Forelimb muscle (tissue), 1 donor: ENCODE measurements around the gene ANGPTL4. TPM values are rescaled to one million over a fixed set of nuclear protein-coding genes. Genes with fewer than 3 reads are reported as not detected.
"Not testable (repeated sequence)": the region's sequence is repeated elsewhere in the genome, so short reads cannot be mapped to it uniquely, and the experiment has no call there.

Experiments used
- DNase-seq: peaks from one replicate; pipeline ENCODE4 v3.0.0-alpha.2; 2013; ENCODE audit warnings: low read depth
- polyA plus RNA-seq: library from polyadenylated mRNA; unstranded; fragments of 120-200 nt; gene quantifications from one replicate; pipeline ENCODE4 v1.2.1, GENCODE V29; 2013; ENCODE audit not compliant: insufficient read length

ANGPTL4 gene
- polyA plus RNA-seq, 1 donor: 1.5 TPM

DNA sequence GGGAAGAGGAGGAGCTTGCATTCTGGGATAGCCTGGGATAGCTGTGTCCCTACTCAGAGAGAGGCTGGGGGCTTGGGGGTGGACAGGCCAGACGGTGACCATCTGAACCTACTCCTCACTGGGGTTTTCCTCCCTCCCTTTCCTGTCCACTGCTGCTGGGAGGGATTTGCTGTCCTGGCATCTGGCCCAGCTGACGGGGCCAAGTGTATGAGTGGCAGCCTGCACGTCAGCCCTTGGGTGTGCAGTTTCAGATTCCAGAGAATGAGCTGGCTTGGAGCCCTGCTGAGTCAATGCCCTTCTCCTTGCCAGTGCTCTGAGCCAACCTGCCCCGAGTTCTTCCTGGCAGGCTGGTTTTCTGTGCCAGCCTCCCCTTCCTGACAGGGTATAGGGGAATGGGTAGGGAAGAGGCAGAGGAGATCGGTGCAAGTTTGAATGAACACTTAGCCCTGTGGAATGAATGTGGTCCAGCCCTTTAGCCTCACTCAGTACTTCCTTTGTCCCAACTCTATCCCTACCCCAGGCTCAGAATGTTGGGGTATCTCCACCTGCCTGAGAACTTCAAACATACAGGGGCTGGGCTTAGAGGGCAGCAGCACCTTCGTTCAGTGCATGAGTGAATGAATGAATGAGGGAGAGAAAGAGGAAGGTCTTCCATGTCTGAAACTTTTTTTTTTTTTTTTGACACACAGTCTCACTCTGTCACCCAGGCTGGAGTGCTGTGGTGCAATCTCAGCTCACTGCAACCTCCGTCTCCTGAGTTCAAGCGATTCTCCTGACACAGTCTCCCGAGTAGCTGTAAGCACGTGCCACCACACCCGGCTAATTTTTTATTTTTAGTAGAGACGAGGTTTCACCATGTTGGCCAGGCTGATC, 1.8 kb upstream of the ANGPTL4 start:
- DNase-seq: no peak

DNA sequence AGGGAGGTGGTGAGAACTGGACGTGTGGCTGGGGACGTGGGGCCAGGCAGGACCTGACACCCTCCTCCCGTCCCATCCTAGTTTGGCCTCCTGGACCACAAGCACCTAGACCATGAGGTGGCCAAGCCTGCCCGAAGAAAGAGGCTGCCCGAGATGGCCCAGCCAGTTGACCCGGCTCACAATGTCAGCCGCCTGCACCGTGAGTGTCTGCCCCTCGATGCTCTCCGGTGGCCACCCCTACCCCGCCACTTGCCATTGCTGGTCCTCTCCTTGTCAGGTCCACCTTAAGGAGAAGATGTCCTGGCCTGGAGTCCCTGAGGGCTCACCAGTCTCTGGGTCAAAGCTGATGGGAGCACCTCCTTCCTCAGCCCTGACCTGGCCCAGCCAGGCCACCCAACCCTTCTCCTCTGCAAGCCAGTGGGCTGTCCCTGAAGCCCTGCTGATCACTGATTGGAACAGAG, 2.2 kb downstream of the ANGPTL4 start:
- DNase-seq: no peak

DNA sequence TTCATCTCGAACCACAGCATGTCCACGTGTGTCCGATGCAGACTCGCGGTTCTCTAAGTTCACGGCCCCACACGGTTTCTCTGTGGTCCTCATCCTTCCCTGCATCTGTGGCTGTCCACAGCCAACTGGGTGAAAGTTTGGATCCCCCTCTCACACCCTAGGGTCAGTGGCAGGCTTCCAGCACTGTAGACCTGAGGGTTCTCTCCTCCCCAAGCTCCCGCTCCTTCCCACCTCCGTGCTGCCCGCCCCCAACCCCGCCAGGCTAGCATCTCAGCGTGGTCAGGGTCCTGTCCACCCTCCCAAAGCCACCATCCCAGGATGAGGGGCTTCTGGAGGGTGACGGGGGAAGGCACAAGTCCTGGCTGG, 3.0 kb downstream of the ANGPTL4 start:
- no peak for DNase-seq

DNA sequence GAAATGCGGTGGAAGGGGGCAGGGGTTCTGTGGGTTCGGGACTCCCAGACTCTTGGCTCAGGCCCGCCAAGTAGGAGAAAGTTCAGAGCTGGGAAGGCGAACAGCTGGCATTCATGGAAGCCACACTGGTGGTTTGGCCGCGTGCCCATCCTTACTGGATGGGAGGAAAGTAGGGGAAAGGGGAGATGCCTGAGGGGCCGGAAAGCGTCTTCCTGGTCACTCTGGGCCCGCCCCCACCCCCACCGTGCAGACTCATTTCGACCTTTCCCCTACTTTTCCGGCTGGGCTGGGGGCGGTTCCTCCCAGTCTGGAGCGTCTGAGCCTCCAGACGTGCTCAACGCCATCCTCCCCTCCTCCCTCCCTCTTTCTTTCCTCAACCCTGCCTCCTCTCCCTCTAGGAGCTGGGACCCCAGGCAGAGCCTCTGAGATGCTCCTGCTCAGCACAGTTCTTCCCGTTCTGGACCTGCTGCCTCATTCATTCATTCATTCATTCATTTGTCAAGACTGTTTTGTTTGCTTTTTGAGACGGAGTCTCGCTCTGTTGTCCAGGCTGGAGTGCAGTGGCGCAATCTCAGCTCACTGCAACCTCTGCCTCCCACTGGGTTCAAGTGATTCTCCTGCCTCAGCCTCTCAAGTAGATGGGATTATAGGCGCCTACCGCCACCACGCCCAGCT, 3.5 kb downstream of the ANGPTL4 start:
- no peak for DNase-seq

DNA sequence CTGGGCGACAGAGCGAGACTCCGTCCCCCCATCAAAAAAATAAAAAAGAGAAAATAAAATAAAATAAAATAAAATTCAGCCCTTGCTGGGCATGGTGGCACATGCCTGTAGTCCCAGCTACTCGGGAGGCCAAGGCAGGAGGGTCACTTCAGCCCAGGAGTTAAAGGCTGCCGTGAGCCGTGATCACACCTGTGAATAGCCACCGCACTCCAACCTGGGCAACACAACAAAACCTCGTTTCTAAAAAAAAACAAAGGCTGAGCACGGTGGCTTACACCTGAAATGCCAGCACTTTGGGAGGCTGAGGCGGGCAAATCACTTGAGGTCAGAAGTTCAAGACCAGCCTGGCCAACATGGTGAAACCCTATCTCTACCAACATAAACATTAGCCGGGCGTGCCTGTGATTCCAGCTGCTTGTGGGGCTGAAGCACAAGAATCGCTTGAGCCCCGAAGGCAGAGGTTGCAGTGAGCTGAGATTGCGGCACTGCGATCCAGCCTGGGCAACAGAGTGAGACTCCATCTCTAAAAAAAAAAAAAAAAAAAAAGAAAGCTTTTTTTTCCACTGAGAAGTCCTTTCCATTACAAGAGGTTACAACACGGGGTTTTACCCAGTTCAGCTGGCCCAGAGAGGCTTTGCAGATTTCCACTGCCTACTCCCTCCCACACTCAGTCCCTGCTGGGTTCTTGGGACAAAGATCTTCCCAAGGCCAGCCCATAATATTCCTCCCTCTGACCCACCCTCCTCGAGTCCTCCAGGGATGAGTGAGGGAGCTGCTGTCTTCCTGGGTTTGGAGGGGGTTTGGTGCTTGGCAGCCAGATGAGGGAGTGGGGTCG, 6.4 kb downstream of the ANGPTL4 start:
- no peak for DNase-seq

DNA sequence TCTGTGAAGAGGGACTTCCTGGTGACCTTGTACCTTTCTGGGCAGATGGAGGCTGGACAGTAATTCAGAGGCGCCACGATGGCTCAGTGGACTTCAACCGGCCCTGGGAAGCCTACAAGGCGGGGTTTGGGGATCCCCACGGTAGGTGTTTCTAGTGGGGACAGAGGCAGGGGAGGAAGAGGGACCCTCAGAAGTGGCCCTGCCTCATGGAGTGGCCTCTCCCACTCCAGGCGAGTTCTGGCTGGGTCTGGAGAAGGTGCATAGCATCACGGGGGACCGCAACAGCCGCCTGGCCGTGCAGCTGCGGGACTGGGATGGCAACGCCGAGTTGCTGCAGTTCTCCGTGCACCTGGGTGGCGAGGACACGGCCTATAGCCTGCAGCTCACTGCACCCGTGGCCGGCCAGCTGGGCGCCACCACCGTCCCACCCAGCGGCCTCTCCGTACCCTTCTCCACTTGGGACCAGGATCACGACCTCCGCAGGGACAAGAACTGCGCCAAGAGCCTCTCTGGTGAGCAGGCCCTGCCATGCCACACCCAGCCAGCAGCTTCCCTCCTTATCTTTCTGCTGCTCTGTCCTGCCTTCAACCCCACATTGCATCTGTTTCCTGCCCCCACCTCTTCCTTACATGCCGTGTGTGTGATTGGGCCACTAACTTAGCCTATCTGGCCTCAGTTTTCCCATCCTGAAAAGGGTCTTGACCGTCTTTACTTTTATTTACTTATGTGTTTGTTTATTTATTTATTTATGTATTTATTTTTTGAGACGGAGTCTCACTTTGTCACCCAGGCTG, 7.3 kb downstream of the ANGPTL4 start:
- no peak for DNase-seq

DNA sequence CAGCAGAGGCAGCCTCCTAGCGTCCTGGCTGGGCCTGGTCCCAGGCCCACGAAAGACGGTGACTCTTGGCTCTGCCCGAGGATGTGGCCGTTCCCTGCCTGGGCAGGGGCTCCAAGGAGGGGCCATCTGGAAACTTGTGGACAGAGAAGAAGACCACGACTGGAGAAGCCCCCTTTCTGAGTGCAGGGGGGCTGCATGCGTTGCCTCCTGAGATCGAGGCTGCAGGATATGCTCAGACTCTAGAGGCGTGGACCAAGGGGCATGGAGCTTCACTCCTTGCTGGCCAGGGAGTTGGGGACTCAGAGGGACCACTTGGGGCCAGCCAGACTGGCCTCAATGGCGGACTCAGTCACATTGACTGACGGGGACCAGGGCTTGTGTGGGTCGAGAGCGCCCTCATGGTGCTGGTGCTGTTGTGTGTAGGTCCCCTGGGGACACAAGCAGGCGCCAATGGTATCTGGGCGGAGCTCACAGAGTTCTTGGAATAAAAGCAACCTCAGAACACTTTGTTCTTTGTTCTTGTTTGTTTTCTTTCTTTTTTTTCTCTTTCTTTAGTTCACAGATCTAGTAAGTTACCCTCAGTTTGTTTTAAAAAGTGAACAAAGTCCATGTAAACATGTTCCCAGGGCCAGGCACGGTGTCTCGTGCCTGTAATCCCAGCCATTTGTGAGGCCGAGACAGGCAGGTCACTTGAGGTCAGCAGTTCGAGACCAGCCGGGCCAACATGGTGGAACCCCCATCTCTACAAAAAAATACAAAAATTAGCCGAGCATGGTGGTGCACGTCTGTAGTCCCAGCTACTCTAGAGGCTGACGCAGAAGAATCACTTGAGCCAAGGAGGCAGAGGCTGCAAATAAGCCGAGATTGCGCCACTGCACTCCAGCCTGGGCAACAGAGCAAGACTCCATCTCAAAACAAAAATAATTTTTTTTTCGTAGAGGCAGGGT, 10.2 kb downstream of the ANGPTL4 start:
- no peak for DNase-seq

DNA sequence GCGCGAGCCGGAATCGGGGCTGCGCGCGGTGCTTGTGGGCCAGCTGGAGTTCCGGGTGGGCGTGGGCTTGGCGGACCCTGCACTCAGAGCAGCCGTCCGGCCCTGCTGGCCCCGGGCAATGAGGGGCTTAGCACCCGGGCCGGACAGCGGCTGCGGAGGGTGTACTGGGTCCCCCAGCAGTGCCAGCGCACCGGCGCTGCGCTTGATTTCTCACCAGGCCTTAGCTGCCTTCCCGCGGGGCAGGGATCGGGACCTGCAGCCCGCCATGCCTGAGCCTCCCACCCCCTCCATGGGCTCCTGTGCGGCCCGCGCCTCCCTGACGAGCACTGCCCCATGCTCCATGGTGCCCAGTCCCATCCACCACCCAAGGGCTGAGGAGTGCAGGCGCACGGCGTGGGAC, 11.8 kb downstream of the ANGPTL4 start:
- not testable (repeated sequence) for DNase-seq

DNA sequence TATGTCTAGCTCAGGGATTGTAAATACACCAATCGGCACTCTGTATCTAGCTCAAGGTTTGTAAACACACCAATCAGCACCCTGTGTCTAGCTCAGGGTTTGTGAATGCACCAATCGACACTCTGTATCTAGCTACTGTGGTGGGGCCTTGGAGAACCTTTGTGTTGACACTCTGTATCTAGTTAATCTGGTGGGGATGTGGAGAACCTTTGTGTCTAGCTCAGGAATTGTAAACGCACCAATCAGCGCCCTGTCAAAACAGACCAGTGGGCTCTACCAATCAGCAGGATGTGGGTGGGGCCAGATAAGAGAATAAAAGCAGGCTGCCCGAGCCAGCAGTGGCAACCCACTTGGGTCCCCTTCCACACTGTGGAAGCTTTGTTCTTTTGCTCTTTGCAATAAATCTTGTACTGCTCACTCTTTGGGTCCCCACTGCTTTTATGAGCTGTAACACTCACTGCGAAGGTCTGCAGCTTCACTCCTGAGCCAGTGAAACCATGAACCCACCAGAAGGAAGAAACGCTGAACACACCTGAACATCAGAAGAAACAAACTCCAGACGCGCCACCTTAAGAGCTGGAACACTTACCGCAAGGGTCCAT, 12.5 kb downstream of the ANGPTL4 start:
- DNase-seq: not testable (repeated sequence)

DNA sequence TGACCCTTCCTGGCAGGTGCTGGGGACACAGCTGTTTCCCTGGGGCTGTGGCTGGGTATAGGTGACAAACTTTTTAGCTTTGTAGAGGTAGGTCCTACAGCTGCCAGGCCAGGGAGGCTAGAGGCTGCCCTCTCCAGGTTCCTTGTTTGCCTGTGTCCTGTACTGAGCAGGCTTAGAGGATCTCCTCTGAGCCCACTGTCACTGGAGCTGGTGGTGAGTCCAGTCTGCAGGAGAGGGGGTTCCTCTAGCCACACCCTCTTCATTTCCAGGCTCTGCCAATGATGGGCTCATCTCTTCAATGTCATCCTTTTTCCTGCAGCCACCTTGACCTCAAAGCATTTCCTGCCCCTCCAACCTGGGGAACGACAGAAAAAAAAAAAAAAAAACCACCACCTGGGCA, 13.6 kb downstream of the ANGPTL4 start:
- no peak for DNase-seq

DNA sequence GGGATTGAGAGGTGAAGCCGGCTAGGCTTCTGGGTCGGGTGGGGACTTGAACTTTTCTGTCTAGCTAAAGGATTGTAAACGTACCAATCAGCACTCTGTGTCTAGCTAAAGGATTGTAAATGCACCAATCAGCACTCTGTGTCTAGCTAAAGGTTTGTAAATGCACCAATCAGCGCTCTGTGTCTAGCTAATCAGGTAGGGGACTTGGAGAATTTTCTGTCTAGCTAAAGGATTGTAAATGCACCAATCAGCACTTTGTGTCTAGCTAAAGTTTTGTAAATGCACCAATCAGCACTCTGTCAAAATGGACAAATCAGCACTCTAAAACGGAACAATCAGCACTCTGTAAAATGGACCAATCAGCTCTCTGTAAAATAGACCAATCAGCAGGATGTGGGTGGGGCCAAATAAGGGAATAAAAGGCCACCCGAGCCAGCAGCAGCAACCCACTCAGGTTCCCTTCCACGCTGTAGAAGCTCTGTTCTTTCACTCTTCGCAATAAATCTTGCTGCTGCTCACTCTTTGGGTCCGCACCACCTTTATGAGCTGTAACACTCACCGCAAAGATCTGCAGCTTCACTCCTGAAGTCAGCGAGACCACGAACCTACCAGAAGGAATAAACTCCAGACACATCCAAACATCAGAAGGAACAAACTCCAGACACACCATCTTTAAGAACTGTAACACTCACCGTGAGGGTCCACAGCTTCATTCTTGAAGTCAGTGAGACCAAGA, 15.4 kb downstream of the ANGPTL4 start:
- not testable (repeated sequence) for DNase-seq

DNA sequence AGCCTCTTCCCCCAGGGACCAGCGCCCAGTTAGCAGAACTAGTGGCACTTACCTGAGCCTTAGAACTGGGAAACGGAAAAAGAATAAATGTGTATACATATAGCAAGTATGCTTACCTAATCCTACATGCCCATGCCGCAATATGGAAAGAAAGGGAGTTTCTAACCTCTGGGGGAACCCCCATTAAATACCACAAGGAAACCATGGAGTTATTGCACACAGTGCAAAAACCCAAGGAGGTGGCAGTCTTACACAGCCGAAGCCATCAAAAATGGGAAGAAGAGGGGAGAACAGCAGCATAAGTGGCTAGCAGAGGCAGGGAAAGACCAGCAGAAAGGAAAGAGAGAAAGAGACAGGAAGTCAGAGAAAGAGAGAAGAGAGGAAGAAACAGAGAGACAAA, 20.6 kb downstream of the ANGPTL4 start:
- DNase-seq: not testable (repeated sequence)

DNA sequence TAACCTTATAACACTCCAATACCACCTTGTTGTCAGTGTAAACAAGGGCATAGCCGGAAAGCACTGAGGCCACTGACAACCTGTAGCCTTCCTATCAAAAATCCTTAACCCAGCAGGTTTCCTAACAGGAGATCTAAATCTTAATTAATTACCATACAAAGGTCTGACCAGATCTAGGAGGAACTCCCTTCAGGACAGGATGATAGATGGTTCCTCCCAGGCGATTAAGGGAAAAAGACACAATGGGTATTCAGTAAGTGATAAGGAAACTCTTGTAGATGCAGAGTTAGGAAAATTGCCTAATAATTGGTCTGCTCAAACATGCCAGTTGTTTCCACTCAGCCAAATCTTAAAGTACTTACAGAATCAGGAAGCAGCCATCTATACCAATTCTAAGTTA, 21.1 kb downstream of the ANGPTL4 start:
- DNase-seq: not testable (repeated sequence)

DNA sequence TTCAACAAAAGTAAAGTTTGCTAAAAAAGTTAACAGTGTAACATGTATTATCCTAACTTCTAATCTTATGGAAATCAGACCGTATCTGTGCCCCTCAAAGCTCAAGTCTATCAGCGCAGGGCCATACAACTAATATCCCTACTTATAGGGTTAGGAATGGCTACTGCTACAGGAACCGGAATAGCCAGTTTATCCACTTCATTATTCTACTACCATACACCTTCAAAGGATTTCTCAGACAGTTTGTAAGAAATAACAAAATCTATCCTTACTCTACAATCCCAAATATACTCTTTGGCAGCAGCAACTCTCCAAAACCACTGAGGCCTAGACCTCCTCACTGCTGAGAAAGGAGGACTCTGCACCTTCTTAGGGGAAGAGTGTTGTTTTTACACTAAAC, 21.6 kb downstream of the ANGPTL4 start:
- not testable (repeated sequence) for DNase-seq

DNA sequence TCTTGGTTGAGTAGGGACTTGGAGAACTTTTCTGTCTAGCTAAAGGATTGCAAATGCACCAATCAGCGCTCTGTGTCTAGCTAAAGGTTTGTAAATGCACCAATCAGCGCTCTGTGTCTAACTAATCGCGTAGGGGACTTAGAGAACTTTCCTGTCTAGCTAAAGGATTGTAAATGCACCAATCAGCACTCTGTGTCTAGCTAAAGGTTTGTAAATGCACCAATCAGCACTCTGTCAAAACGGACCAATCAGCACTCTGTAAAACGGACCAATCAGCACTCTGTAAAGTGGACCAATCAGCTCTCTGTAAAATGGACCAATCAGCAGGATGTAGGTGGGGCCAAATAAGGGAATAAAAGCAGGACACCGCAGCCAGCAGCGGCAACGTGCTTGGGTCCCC, 22.5 kb downstream of the ANGPTL4 start:
- DNase-seq: not testable (repeated sequence)

DNA sequence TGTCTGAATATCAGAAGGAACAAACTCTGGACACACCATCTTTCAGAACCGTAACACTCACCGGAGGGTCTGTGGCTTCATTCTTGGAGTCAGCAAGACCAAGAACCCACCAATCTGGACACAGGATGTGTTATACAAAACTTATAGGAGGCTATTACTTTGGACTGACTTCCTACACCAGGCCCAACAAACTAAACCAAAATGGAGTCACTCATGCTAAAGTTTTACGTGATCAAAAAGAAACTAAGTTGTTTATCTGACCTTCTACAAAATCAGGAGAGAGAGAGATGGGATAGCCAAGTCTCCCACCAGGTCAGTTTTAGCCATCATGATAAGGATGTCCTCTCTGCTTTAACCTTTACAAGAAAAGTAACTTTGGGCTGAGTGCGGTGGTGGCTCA, 23.0 kb downstream of the ANGPTL4 start:
- DNase-seq: no peak

DNA sequence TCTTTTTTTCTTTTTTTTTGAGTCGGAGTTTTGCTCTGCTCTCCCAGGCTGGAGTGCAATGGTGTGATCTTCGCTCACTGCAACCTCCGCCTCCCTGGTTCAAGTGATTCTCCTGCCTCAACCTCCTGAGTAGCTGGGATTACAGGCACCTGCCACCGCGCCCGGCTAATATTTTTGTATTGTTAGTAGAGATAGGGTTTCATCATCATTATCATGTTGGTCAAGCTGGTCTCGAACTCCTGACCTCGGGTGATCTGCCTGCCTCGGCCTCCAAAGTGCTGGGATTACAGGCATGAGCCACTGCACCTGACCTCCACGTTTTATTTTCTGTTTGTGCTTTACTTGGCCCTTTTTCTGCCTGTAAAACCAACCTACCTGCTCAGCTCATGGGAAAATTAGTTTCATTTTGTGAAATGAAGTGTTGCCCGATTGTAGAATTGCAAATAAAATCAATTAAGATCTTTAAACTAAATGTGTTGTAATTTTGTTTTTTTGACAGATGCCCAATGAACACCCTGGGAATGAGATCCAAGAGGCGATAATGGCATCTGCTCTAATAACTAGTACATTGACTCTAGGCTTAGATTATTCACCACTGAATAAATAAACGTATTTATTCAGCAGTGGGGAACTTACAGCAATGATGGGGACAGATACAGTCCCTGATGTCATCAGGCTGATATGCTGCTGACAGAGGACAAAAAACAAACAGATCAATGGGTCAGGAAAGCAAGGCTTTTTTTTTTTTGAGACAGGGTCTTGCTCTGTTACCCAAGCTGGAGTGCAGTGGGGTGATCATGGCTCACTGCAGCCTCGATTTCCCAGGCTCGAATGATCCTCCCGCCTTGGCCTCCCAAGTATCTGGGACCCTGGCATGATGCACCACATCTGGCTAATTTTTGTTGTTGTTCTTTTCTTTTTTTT, 24.0 kb downstream of the ANGPTL4 start:
- no peak for DNase-seq

DNA sequence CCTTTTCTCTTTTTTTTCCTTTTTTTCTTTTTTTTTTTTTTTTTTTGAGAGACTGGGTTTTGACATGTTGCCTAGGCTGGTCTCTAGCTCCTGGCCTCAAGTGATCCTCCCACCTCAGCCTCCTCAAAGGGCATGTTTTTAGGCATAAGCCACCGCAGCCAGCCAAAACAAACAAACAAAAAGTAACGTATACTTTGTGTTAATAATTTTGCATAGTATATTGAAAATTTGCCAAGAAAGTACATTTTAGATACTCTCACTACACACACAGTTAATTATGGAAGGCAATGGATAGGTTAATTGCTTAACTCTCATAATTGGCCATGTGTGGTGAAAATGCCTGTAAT, 24.6 kb downstream of the ANGPTL4 start:
- no peak for DNase-seq
